Activated CD4-positive, alpha-beta memory T cell treated with anti-CD3 and anti-CD28 coated beads, Interleukin-2, amount 10 ng/mL, durations not matched to agents 7 days and 5 days (primary cell): ENCODE measurements around the gene AMHR2. TPM values are rescaled to one million over a fixed set of nuclear protein-coding genes. Genes with fewer than 3 reads are reported as not detected.
"Not testable (repeated sequence)": the region's sequence is repeated elsewhere in the genome, so short reads cannot be mapped to it uniquely, and the experiment has no call there.

Source experiments
- CTCF ChIA-PET: fragments of 350-600 bp; sonication (Branson Sonifier 250); formaldehyde crosslinking; loops from one replicate; lab custom pipeline; 2021; ENCODE audit warnings: antibody characterized with exemption, inconsistent platforms; lab: Charles Lee
- POLR2A ChIA-PET: fragments of 350-600 bp; sonication (Branson Sonifier 250); formaldehyde crosslinking; loops from one replicate; lab custom pipeline; 2021; ENCODE audit warnings: antibody characterized with exemption; lab: Charles Lee
- DNase-seq: peaks from one replicate; pipeline ENCODE4 v3.0.0-alpha.2; 2020
- H3K27ac Mint-ChIP-seq: one replicate; pipeline ENCODE4 v1.8.0; 2021; ENCODE audit warnings: mild to moderate bottlenecking, mixed read lengths
- H3K27me3 Mint-ChIP-seq: one replicate; pipeline ENCODE4 v1.8.0; 2021; ENCODE audit warnings: mixed read lengths
- H3K36me3 Mint-ChIP-seq: one replicate; pipeline ENCODE4 v1.8.0; 2021; ENCODE audit warnings: low read depth, mixed read lengths
- H3K4me1 Mint-ChIP-seq: one replicate; pipeline ENCODE4 v1.8.0; 2021; ENCODE audit warnings: mixed read lengths
- H3K4me3 Mint-ChIP-seq: one replicate; pipeline ENCODE4 v1.8.0; 2021; ENCODE audit warnings: mild to moderate bottlenecking, mixed read lengths
- H3K9me3 Mint-ChIP-seq: one replicate; pipeline ENCODE4 v1.8.0; 2021; ENCODE audit warnings: mixed read lengths
- total RNA-seq, 2 experiments: library from RNA; stranded (reverse); gene quantifications; one replicate each; pipeline ENCODE4 v1.2.3, GENCODE V29; 2021

The AMHR2 gene
- total RNA-seq, 2 experiments from 2014 or later = not detected

DNA sequence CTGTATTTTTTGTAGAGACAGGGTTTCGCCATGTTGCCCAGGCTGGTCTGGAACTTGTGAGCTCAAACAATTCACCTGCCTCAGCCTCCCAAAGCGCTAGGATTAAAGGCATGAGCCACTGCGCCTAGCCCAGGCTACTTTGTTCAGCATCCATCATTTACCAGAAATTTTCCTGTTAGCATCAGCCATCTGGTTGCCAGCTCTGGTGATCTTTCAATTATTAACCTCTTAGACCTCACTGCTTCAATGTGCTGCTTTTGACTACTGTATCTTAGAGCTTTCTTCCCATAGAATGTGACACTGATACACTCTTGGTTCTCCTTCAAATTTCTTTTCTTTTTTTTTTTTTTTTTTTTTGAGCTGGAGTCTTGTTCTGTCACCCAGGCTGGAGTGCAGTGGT is 5.4 kb upstream of the AMHR2 start:
- CTCF ChIA-PET = interaction anchor here (0.6 to 1.9 kb wide), 8 partner anchors 8 to 97 kb away, joined by 3 to 13 read pairs (median 4); partner anchors contain the start of gene AAAS
- no peak for DNase-seq
- Mint-ChIP-seq H3K36me3 (peaks cover 12% of the 10 kb centered on the region), H3K4me1 (peaks cover 25% of the 10 kb centered on the region), H3K27me3 (peaks cover 4% of the 10 kb centered on the region), H3K9me3 (no peaks in the 10 kb centered on the region), H3K4me3 (no peak overlapping the region), H3K27ac (no peak overlapping the region)
- POLR2A ChIA-PET = interaction anchor here (1.2 to 2.7 kb wide), 4 partner anchors 12 to 65 kb away, joined by 3 to 10 read pairs (median 6); partner anchors contain the start of gene SP1

DNA sequence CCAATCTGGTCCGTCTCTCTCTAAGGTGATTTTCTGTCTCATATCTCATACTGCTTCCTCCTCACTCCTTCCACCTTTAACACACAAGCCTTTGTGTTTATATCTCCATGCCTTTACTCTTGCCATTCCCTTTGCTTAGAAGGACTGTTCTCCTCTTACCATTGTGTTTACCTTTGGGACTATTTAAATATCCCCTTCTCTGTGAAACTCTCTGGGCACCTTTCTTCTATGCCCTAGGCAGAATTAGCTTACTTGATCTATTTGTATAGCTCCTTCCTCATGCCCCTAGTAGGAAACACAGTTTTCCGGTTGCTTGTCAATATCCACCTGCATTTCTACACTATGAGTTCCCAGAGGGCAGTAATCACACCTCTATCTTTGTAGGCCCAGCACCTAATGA is 3.9 kb upstream of the AMHR2 start:
- DNase-seq = no peak
- Mint-ChIP-seq H3K27me3 (peaks cover 4% of the 10 kb centered on the region), H3K27ac (no peak overlapping the region), H3K36me3 (peaks cover 7% of the 10 kb centered on the region), H3K4me3 (no peak overlapping the region), H3K4me1 (peaks cover 23% of the 10 kb centered on the region), H3K9me3 (no peaks in the 10 kb centered on the region)
- POLR2A ChIA-PET = interaction anchor here (1.9 kb wide), 1 partner anchor 38 kb away, joined by 12 read pairs; no protein-coding TSS in a partner anchor
- CTCF ChIA-PET = interaction anchor here (0.9 to 7.8 kb wide), 2 partner anchors 8 to 65 kb away, joined by 3 to 138 read pairs; no protein-coding TSS in a partner anchor

DNA sequence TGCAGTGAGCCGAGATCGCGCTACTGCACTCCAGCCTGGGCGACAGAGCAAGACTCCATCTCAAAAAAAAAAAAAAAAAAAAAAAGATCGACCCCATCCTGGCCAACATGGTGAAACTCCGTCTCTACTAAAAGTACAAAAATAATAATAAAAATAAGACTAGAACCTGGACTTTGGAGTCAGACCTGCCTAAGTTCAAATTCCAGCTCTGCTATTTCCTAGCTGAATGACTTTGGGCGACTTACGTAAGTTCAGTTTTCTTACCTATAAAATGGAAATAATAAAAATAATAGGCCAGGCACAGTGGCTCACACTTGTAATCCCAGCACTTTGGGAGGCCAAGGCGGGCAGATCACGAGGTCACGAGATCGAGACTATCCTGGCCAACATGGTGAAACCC is 1.4 kb upstream of the AMHR2 start:
- peaks cover 23% of the 10 kb centered on the region for H3K4me1 Mint-ChIP-seq
- not testable (repeated sequence) for H3K27me3 Mint-ChIP-seq, H3K9me3 Mint-ChIP-seq, H3K27ac Mint-ChIP-seq, H3K36me3 Mint-ChIP-seq, DNase-seq, H3K4me3 Mint-ChIP-seq
- POLR2A ChIA-PET = interaction anchor here (1.3 to 2.8 kb wide), 3 partner anchors 43 to 98 kb away, joined by 8 to 10 read pairs (median 9); partner anchors contain the start of gene SP1
- CTCF ChIA-PET = interaction anchor here (0.7 to 7.8 kb wide), 11 partner anchors 8 to 101 kb away, joined by 3 to 138 read pairs (median 8); partner anchors contain the start of genes AAAS, PRR13 and SP1

DNA sequence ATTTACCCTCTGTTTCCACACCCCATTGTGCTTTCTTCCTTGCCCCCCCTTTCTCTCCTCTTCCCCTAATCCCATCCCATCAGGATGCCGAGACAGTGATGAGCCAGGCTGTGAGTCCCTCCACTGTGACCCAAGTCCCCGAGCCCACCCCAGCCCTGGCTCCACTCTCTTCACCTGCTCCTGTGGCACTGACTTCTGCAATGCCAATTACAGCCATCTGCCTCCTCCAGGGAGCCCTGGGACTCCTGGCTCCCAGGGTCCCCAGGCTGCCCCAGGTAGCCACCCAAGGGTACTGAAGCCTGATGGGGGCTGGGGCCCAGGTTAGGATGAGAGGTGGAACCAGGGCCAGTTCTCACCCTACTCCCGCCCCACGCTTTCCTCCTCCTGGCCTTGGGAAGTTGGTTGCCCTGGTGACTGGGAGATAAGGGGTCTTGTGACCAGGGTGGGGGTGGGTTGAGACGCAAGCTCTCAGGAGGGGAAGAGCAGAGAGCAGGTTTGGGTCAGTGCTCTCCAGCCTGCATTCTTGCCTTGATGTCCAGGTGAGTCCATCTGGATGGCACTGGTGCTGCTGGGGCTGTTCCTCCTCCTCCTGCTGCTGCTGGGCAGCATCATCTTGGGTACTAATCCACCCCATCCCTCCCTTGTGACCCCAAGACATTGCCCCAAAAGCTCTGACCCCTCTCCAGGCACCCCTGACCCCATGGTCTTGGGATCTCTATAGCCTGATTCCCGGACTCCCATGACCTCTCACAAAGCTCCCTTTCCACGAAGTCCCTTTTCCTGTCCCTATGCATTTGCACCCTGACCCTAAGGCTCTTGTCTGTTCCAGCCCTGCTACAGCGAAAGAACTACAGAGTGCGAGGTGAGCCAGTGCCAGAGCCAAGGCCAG is 1.2 kb downstream of the AMHR2 start:
- ChIA-PET CTCF (interaction anchor here (1.3 to 7.8 kb wide), 4 partner anchors 70 to 264 kb away, joined by 3 to 138 read pairs (median 4); no protein-coding TSS in a partner anchor), POLR2A (interaction anchor here (0.6 to 1.3 kb wide), 5 partner anchors 16 to 79 kb away, joined by 3 to 4 read pairs (median 3); partner anchors contain the start of gene PRR13)
- DNase-seq = no peak
- Mint-ChIP-seq H3K9me3 (no peaks in the 10 kb centered on the region), H3K4me1 (peaks cover 19% of the 10 kb centered on the region), H3K4me3 (no peak overlapping the region), H3K27ac (no peak overlapping the region), H3K36me3 (no peaks in the 10 kb centered on the region), H3K27me3 (no peaks in the 10 kb centered on the region)

DNA sequence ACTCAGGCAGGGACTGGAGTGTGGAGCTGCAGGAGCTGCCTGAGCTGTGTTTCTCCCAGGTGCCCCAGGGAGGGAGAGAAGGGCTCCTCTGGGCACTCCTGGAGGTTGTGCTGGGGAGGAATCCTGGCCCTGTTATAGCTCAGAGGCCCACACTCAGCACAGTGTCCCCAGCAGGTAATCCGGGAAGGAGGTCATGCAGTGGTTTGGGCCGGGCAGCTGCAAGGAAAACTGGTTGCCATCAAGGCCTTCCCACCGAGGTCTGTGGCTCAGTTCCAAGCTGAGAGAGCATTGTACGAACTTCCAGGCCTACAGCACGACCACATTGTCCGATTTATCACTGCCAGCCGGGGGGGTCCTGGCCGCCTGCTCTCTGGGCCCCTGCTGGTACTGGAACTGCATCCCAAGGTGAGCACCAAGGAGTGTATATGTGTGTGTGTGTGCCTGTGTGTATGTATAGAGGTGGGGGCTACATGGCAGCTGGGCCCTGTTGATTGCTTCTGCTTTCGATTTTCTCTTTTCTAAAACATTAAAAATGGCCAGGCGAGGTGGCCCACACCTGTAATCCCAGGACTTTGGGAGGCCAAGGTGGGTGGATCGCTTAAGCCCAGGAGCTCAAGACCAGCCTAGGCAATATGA is 2.0 kb downstream of the AMHR2 start:
- Mint-ChIP-seq H3K4me3 (no peak overlapping the region), H3K4me1 (peaks cover 17% of the 10 kb centered on the region), H3K36me3 (no peaks in the 10 kb centered on the region), H3K9me3 (no peaks in the 10 kb centered on the region), H3K27me3 (no peaks in the 10 kb centered on the region), H3K27ac (no peak overlapping the region)
- CTCF ChIA-PET = interaction anchor here (1.0 to 7.8 kb wide), 5 partner anchors 71 to 265 kb away, joined by 3 to 138 read pairs (median 3); partner anchors contain the start of gene AAAS
- DNase-seq = no peak
- POLR2A ChIA-PET = interaction anchor here (0.6 to 1.3 kb wide), 6 partner anchors 16 to 102 kb away, joined by 3 to 4 read pairs (median 3); partner anchors contain the start of gene PRR13

DNA sequence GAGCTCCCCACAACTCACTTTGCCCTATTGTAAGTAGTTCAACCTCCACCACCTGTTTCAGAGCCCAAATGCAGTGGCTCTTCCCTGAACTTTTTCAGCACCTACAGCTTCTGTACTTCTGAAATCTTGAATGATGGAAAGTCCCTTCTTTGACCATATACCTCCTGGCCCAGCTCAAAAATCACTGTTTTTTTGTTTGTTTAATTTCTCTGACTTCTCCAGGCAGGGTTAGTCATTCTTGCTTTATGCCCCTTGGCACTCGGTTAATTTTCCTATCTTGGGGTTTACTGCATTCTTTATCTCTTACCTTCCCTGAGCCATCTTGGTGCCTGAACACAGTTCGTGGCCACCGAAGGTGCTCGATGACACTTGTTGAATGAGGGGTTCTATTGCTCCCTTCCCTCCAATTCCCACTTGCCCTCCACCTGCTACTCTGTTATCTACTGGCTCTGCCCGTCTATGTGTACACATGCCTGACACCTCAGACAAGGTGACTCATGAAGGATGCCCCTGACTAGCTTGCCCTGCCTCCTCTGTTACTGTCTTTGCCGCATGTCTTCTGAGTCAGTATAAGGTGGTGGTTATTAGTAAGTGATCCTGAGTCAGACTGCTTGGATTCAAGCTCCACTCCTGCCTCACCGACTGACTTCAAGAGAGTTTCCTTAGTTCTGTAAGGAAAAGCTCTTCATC is 4.4 kb downstream of the AMHR2 start:
- peak; percentile 30 for DNase-seq
- H3K27ac Mint-ChIP-seq = no peak overlapping the region
- ChIA-PET POLR2A (interaction anchor here (1.0 to 1.5 kb wide), 3 partner anchors 13 to 49 kb away, joined by 4 to 6 read pairs (median 4); partner anchors contain the start of gene PRR13), CTCF (interaction anchor here (1.1 to 1.5 kb wide), 4 partner anchors 12 to 107 kb away, joined by 5 to 6 read pairs (median 5); partner anchors contain the start of gene AAAS)
- no peaks in the 10 kb centered on the region for H3K36me3 Mint-ChIP-seq
- H3K4me1 Mint-ChIP-seq = peaks cover 7% of the 10 kb centered on the region
- H3K27me3 Mint-ChIP-seq = no peaks in the 10 kb centered on the region
- no peaks in the 10 kb centered on the region for H3K9me3 Mint-ChIP-seq
- no peak overlapping the region for H3K4me3 Mint-ChIP-seq

DNA sequence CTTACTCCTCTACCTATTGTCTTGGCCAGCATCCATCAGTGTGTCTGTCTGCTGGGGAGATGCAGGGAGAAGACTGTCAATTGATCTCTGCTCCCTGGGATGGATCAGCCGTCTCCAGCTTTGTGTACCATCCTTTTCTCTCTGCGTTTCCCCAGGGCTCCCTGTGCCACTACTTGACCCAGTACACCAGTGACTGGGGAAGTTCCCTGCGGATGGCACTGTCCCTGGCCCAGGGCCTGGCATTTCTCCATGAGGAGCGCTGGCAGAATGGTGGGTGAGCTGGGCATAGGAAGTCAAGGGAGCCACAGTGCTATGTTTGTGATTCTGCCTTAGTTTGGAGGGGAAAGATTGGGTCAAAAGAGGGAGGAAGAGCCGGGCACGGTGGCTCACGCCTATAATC is 5.1 kb downstream of the AMHR2 start:
- DNase-seq = no peak
- Mint-ChIP-seq H3K9me3 (no peaks in the 10 kb centered on the region), H3K36me3 (no peaks in the 10 kb centered on the region), H3K27ac (no peak overlapping the region), H3K4me1 (peaks cover 7% of the 10 kb centered on the region), H3K27me3 (no peaks in the 10 kb centered on the region), H3K4me3 (no peak overlapping the region)
- ChIA-PET CTCF (interaction anchor here (1.1 to 1.7 kb wide), 4 partner anchors 11 to 107 kb away, joined by 5 to 6 read pairs (median 6); partner anchors contain the start of gene AAAS), POLR2A (interaction anchor here (1.0 to 1.5 kb wide), 3 partner anchors 13 to 50 kb away, joined by 4 to 6 read pairs (median 4); partner anchors contain the start of gene PRR13)

DNA sequence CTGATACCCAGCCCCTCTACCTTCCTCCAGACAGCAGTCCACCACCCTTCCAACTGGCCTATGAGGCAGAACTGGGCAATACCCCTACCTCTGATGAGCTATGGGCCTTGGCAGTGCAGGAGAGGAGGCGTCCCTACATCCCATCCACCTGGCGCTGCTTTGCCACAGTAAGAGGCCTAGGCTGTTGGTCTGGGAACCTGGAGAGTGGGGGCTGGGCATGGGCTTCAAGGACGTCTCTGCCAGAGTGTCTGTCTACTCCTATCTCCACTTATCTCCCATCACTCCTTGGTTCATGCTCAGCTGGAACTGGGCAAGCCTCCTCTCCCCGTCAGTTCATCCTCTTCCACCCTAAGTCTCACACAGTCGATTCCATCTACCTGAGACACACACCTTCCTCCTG is 6.5 kb downstream of the AMHR2 start:
- no peaks in the 10 kb centered on the region for H3K9me3 Mint-ChIP-seq
- no peak overlapping the region for H3K27ac Mint-ChIP-seq
- DNase-seq = no peak
- no peaks in the 10 kb centered on the region for H3K36me3 Mint-ChIP-seq
- H3K4me1 Mint-ChIP-seq = peaks cover 7% of the 10 kb centered on the region
- H3K4me3 Mint-ChIP-seq = no peak overlapping the region
- CTCF ChIA-PET = interaction anchor here (1.7 to 2.6 kb wide), 2 partner anchors 9 to 78 kb away, joined by 6 to 10 read pairs; no protein-coding TSS in a partner anchor
- H3K27me3 Mint-ChIP-seq = no peaks in the 10 kb centered on the region
- POLR2A ChIA-PET = interaction anchor here (1.0 to 1.3 kb wide), 2 partner anchors 12 to 19 kb away, joined by 3 to 4 read pairs; no protein-coding TSS in a partner anchor

DNA sequence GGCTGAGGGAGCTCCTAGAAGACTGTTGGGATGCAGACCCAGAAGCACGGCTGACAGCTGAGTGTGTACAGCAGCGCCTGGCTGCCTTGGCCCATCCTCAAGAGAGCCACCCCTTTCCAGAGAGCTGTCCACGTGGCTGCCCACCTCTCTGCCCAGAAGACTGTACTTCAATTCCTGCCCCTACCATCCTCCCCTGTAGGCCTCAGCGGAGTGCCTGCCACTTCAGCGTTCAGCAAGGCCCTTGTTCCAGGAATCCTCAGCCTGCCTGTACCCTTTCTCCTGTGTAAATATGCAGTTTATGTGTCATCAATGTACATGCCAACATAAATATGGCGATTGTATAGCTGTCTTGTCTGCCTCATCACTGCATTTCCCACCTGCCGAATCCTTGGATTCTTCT is 7.5 kb downstream of the AMHR2 start:
- Mint-ChIP-seq H3K36me3 (no peaks in the 10 kb centered on the region), H3K4me3 (no peak overlapping the region), H3K27ac (no peak overlapping the region), H3K4me1 (peaks cover 7% of the 10 kb centered on the region), H3K27me3 (peaks cover 2% of the 10 kb centered on the region), H3K9me3 (no peaks in the 10 kb centered on the region)
- no peak for DNase-seq
- ChIA-PET POLR2A (interaction anchor here (0.6 to 2.1 kb wide), 3 partner anchors 10 to 52 kb away, joined by 4 to 6 read pairs (median 4); partner anchors contain the start of gene PRR13), CTCF (interaction anchor here (2.6 kb wide), 1 partner anchor 10 kb away, joined by 10 read pairs; no protein-coding TSS in a partner anchor)

DNA sequence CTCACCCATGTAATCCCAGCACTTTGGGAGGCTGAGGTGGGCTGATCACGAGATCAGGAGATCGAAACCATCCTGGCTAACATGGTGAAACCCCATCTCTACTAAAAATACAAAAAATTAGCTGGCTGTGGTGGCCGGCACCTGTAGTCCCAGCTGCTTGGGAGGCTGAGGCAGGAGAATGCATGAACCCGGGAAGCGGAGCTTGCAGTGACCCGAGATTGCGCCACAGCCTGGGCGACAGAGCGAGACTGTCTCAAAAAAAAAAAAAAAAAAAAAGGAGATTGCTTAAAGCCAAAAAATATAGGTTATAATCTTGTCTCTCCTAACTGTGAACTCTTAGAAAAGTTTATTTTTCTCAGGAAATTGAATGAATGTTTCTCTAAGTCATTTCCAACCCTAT is 11.7 kb downstream of the AMHR2 start:
- H3K27ac Mint-ChIP-seq, H3K27me3 Mint-ChIP-seq, H3K4me3 Mint-ChIP-seq, H3K9me3 Mint-ChIP-seq, H3K36me3 Mint-ChIP-seq, POLR2A ChIA-PET, DNase-seq, H3K4me1 Mint-ChIP-seq: not testable (repeated sequence)
- CTCF ChIA-PET = interaction anchor here (0.7 kb wide), 1 partner anchor 109 kb away, joined by 3 read pairs; no protein-coding TSS in a partner anchor

DNA sequence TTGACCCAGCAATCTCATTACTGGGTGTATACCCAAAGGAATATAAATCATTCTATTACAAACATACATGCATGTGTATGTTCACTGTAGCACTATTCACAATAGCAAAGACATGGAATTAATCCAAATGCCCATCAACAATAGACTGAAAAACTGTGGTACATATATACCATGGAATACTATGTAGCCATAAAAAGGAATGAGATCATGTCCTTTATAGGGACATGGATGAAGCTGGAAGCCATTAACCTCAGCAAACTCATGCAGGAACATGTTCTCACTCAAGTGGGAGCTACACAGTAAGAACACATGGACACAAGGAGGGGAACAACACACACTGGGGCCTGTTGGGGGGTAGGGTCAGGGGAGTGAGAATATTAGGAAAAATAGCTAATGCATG is 15.9 kb downstream of the AMHR2 start:
- Mint-ChIP-seq H3K36me3 (peaks cover 22% of the 10 kb centered on the region), H3K4me1 (peaks cover 27% of the 10 kb centered on the region)
- DNase-seq, H3K27ac Mint-ChIP-seq, H3K4me3 Mint-ChIP-seq, H3K9me3 Mint-ChIP-seq, H3K27me3 Mint-ChIP-seq: not testable (repeated sequence)
- ChIA-PET POLR2A (interaction anchor here (1.1 to 2.4 kb wide), 3 partner anchors 15 to 172 kb away, joined by 3 to 12 read pairs (median 3); no protein-coding TSS in a partner anchor), CTCF (interaction anchor here (0.9 to 1.7 kb wide), 5 partner anchors 11 to 118 kb away, joined by 3 to 10 read pairs (median 4); partner anchors contain the start of gene AAAS)
